Measurements from ENCODE around the gene DBH. TPM values are rescaled to one million over a fixed set of nuclear protein-coding genes. Genes with fewer than 3 reads are reported as not detected.

DBH gene
- total RNA-seq, 3 donors from 2014 or later, result not detected

DNA sequence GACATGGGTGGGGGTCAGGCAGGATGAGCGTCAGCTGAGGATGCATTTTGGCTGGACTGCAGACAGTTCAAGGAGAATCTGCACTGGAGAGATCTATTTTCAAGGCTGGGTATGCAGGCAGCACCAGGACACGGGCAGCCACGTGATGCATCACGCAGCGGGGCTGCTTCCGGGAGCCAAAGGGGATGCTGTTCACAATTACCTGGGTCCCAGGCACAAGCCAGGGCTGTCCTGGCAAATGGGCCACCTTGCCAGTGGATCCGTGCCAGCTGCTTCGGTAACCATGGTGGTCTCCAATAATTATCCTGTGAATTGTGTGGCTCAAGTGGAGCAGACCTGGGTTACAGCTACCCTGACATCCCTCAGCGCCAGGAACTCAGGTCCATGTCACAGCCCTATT is 17.5 kb downstream of the DBH start:
- DNase-seq, result no peak
- TF ChIP-seq, protein P1, sequence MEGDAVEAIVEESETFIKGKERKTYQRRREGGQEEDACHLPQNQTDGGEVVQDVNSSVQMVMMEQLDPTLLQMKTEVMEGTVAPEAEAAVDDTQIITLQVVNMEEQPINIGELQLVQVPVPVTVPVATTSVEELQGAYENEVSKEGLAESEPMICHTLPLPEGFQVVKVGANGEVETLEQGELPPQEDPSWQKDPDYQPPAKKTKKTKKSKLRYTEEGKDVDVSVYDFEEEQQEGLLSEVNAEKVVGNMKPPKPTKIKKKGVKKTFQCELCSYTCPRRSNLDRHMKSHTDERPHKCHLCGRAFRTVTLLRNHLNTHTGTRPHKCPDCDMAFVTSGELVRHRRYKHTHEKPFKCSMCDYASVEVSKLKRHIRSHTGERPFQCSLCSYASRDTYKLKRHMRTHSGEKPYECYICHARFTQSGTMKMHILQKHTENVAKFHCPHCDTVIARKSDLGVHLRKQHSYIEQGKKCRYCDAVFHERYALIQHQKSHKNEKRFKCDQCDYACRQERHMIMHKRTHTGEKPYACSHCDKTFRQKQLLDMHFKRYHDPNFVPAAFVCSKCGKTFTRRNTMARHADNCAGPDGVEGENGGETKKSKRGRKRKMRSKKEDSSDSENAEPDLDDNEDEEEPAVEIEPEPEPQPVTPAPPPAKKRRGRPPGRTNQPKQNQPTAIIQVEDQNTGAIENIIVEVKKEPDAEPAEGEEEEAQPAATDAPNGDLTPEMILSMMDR (IDR thresholded peaks at IDR 0.05), result no peak
- no peak for ATAC-seq
- Histone ChIP-seq H3K4me3 (no peak overlapping the region), H3K36me3 (ENCODE audit: low read depth) (no peaks in the 10 kb centered on the region), H3K9me3 (no peaks in the 10 kb centered on the region), H3K4me1 (ENCODE audit: low read depth) (peaks cover 8% of the 10 kb centered on the region)
- intact Hi-C loops (cut with DNase I, micrococcal nuclease), result no loop called here

DNA sequence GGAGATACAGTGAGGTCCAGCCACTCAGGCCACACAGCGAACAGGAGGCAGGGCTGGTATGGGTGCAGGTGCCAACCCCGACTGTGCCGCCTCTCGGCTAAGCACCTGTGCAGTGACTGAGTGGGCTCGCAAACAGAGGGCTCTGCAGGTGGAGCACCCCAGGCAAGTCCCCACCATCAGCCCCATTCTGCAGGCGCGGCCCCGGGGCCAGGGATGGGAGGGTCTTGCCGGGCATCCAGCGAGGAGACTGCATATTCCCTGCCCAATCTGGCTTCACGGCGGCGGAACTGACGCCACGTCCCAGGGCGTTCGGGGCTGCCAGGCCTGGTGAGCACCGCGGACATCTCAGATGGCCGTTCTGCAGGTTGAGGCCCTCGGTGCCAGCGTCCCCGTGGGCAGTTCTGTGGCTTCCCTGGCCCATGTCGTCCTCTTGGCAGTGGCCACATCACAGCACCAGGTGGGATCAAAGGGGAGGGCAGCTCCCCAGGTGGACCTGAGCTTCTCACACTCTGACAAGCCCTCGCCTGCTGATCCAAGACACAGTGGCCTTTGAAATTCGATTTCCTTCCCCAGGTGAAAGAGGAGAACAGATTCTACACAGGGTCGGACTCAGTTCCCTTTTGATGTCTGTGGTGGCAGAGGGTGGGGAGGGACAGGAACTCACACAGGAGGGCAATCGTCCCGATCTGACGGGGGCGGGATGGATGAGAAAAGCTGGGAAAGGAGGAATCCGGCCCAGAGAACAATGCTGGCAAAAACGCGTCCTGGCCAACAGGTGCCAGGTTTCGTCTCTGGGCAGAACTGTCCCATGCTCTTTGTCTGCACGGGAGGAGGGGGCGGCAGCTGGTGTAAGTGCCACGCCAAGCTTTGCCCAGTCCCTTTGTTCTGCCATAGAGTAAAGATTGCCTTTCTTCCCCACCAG is 18.8 kb downstream of the DBH start:
- peaks cover 17% of the 10 kb centered on the region for H3K4me1 ChIP-seq (ENCODE audit: low read depth)
- no peaks in the 10 kb centered on the region for H3K9me3 ChIP-seq
- H3K36me3 ChIP-seq (ENCODE audit: low read depth), result no peaks in the 10 kb centered on the region
- no peak overlapping the region for H3K4me3 ChIP-seq
- TF ChIP-seq, protein P1 (IDR thresholded peaks at IDR 0.05), result no peak
- ATAC-seq (no peak), DNase-seq (no peak)
- intact Hi-C loops (cut with DNase I, micrococcal nuclease), result no loop called here

- H3K4me1 ChIP-seq (ENCODE audit: low read depth), result peaks cover 17% of the 10 kb centered on the region
- TF ChIP-seq, protein P1 (IDR thresholded peaks at IDR 0.05), result no peak
- no peak overlapping the region for H3K4me3 ChIP-seq
- intact Hi-C loops (cut with DNase I, micrococcal nuclease), result no loop called here
- no peaks in the 10 kb centered on the region for H3K9me3 ChIP-seq
- H3K36me3 ChIP-seq (ENCODE audit: low read depth), result no peaks in the 10 kb centered on the region
- DNase-seq, result no peak
- ATAC-seq, result no peak
These were observed 19.5 kb downstream of the DBH start for GRCh38 chr9:133655701-133656100.

GRCh38 chr9:133656211-133657119 is 20.3 kb downstream of the DBH start:
- ATAC-seq (no peak), DNase-seq (no peak)
- intact Hi-C loops (cut with DNase I, micrococcal nuclease), result no loop called here

GRCh38 chr9:133657120-133657661 is 21.0 kb downstream of the DBH start:
- H3K4me3 ChIP-seq, result no peak overlapping the region
- ATAC-seq, result no peak
- intact Hi-C loops (cut with DNase I, micrococcal nuclease), result no loop called here
- no peak for DNase-seq
- TF ChIP-seq, protein P1 (IDR thresholded peaks at IDR 0.05), result no peak
- no peaks in the 10 kb centered on the region for H3K36me3 ChIP-seq (ENCODE audit: low read depth)
- H3K4me1 ChIP-seq (ENCODE audit: low read depth), result peaks cover 17% of the 10 kb centered on the region
- no peaks in the 10 kb centered on the region for H3K9me3 ChIP-seq

More at GRCh38 chr9:133656211-133657119, 20.3 kb downstream of the DBH start:
- Histone ChIP-seq H3K36me3 (ENCODE audit: low read depth) (no peaks in the 10 kb centered on the region), H3K4me3 (no peak overlapping the region), H3K4me1 (ENCODE audit: low read depth) (peaks cover 17% of the 10 kb centered on the region), H3K9me3 (no peaks in the 10 kb centered on the region)
- TF ChIP-seq, protein P1 (IDR thresholded peaks at IDR 0.05), result no peak

All from mucosa of descending colon (tissue), 3 donors.